ENCODE measurements around the gene THEM4. TPM values are rescaled to one million over a fixed set of nuclear protein-coding genes. Genes with fewer than 3 reads are reported as not detected.

THEM4 gene
- total RNA-seq, 4 donors from 2014 or later: 13.2 to 15.7 (median 14.3) TPM

DNA sequence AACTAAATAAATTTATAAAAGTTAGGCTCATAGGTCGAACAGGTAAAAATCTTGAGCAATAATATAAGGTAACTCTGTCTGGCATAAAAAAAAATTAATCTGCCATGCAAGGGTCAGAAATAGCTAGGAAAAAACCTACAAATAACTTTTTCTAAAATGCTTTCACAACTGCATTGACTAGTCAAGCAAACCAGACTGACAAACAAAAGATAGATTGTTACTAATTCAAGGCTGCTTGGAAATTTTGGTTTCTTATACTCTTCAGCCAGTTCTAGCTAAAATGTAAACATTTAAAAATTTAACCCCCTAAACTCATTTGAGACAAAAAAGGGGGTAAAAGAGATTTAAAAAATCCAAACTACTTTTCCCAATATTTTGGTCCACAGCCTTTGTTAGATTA lies 43.5 kb upstream of the THEM4 start:
- H3K4me1 ChIP-seq: peaks cover 0 to 7% (median 2%) of the 10 kb centered on the region in 4 donors
- WGBS: 58% methylated on average over 1 of the region's 1 CpG
- DNase-seq (ENCODE audit: extremely low spot score): no peak
- H3K36me3 ChIP-seq: no peaks in the 10 kb centered on the region
- H3K4me3 ChIP-seq: no peak overlapping the region
- no peak overlapping the region for H3K27ac ChIP-seq (replicated peaks in 1 of 4)
- H3K9me3 ChIP-seq: no peaks in the 10 kb centered on the region
- H3K27me3 ChIP-seq: no peaks in the 10 kb centered on the region
- intact Hi-C loops (cut with DNase I): no loop called here
- TF ChIP-seq, protein P1, sequence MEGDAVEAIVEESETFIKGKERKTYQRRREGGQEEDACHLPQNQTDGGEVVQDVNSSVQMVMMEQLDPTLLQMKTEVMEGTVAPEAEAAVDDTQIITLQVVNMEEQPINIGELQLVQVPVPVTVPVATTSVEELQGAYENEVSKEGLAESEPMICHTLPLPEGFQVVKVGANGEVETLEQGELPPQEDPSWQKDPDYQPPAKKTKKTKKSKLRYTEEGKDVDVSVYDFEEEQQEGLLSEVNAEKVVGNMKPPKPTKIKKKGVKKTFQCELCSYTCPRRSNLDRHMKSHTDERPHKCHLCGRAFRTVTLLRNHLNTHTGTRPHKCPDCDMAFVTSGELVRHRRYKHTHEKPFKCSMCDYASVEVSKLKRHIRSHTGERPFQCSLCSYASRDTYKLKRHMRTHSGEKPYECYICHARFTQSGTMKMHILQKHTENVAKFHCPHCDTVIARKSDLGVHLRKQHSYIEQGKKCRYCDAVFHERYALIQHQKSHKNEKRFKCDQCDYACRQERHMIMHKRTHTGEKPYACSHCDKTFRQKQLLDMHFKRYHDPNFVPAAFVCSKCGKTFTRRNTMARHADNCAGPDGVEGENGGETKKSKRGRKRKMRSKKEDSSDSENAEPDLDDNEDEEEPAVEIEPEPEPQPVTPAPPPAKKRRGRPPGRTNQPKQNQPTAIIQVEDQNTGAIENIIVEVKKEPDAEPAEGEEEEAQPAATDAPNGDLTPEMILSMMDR (IDR thresholded peaks at IDR 0.05): no peak
- no peak for TF ChIP-seq POLR2AphosphoS5 (IDR thresholded peaks at IDR 0.05)
- no peak for TF ChIP-seq EP300 (IDR thresholded peaks at IDR 0.05)
- no peak for TF ChIP-seq POLR2A (IDR thresholded peaks at IDR 0.05; ENCODE audit: low read depth)

DNA sequence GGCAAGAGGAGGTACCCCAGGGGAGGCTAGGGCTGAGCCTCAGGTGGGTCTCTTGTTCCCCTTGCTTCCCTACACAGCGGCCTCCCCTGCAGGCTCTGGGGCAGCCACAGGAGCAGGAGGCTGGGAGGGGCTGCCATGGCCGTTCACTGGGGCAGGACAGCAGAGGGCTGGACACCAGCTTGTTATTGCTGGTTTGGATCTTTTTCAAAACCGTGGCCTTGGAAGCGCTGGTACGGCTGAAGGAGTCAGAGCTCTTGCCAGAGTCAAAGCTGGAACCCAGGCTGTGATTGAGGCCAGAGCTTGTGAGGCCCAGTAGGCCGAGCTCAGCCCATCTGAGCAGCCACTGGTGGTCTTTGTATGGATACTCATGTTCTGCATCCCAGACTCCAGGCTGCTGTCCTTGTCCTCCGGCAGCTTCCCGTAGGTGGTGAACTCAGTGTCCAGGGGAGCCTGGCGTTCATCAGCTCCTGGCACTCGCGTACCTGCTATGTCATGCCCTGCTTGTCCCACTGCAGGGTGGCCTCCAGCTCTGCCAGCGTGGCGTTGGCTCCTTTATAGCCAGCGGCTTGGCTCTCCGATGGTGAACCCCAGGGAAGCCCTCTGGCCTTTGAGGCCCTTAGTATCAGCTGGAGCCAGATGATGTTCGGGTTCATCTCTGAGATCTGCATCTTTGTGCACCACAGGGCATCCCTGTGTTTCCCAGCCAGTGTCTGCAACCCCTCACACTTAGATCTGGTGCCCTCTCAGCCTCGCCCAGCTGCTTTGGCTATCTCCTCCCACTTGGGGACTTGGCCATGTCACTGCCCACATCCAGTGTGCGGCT lies 40.3 kb upstream of the THEM4 start:
- WGBS: 85% methylated on average over 10 of the region's 18 CpGs
- H3K27me3 ChIP-seq: no peaks in the 10 kb centered on the region
- peaks cover 25 to 36% (median 32%) of the 10 kb centered on the region in 4 donors for H3K4me1 ChIP-seq
- TF ChIP-seq, protein P1 (IDR thresholded peaks at IDR 0.05): no peak
- no peak for TF ChIP-seq POLR2AphosphoS5 (IDR thresholded peaks at IDR 0.05)
- TF ChIP-seq POLR2A (IDR thresholded peaks at IDR 0.05; ENCODE audit: low read depth): no peak
- TF ChIP-seq EP300 (IDR thresholded peaks at IDR 0.05): no peak
- DNase-seq (ENCODE audit: extremely low spot score): peak; percentile 68
- intact Hi-C loops (cut with DNase I): no loop called here
- H3K4me3 ChIP-seq: no peak overlapping the region
- no peaks in the 10 kb centered on the region for H3K36me3 ChIP-seq
- no peak overlapping the region for H3K27ac ChIP-seq (replicated peaks in 1 of 4)
- H3K9me3 ChIP-seq: no peaks in the 10 kb centered on the region

DNA sequence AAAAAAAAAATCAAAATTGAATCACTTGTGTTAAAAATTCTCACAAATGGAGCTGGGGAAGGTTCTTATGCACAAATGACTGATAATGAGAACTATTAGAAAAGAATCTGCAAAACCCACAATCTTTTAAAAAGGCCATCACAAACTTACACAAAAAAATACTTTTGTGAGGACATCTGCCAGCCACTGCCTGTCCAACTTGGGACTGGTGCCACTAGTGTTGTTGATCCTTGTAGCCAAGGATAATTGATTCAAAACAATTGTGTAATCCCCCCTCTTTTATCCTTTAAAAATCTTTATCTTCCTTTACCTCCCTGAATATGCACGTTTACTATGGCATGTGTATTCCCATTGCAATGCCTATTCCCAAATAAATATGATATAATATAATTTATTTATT lies 39.2 kb upstream of the THEM4 start:
- TF ChIP-seq, protein P1 (IDR thresholded peaks at IDR 0.05): no peak
- no peak for TF ChIP-seq POLR2AphosphoS5 (IDR thresholded peaks at IDR 0.05)
- no peak for TF ChIP-seq POLR2A (IDR thresholded peaks at IDR 0.05; ENCODE audit: low read depth)
- TF ChIP-seq EP300 (IDR thresholded peaks at IDR 0.05): no peak
- Histone ChIP-seq H3K36me3 (no peaks in the 10 kb centered on the region), H3K9me3 (no peaks in the 10 kb centered on the region), H3K27ac (replicated peaks in 1 of 4) (no peak overlapping the region), H3K4me1 (peaks cover 35 to 44% (median 43%) of the 10 kb centered on the region in 4 donors), H3K4me3 (no peak overlapping the region), H3K27me3 (no peaks in the 10 kb centered on the region)
- DNase-seq (ENCODE audit: extremely low spot score): no peak
- intact Hi-C loops (cut with DNase I): no loop called here
- 92% methylated on average over 1 of the region's 1 CpG for WGBS

DNA sequence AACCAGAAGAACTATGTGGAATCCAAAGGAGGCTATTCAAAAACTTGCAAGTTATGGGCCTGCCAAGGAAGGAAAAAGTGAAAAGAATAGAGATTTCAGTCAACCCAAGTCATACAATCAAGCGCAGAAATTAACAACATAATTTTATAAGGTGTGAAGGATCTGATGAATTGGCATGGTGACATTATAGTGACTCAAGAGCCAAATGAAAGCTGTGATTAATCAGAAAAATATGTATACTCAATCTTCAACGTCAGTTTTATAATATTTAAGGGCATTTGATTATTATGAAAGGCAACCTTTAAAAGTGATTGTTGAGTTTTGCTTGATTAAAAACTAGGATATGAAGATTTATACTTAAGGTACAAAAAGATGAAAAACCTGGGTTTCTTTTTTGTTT lies 37.8 kb upstream of the THEM4 start:
- intact Hi-C loops (cut with DNase I): no loop called here
- Histone ChIP-seq H3K36me3 (no peaks in the 10 kb centered on the region), H3K27me3 (no peaks in the 10 kb centered on the region), H3K4me1 (peaks cover 43 to 57% (median 52%) of the 10 kb centered on the region in 4 donors), H3K27ac (replicated peaks in 1 of 4) (peak overlapping the region; percentile 74 to 84 (median 79)), H3K9me3 (no peaks in the 10 kb centered on the region), H3K4me3 (no peak overlapping the region)
- WGBS: 36% methylated on average over 2 of the region's 2 CpGs
- no peak for DNase-seq (ENCODE audit: extremely low spot score)
- TF ChIP-seq, protein P1 (IDR thresholded peaks at IDR 0.05): no peak
- TF ChIP-seq POLR2A (IDR thresholded peaks at IDR 0.05; ENCODE audit: low read depth) (no peak), POLR2AphosphoS5 (IDR thresholded peaks at IDR 0.05) (no peak), EP300 (IDR thresholded peaks at IDR 0.05) (no peak)
